Measurements from ENCODE around the gene LMOD3.

LMOD3 gene

GRCh38 chr3:69058947-69059224, 63.5 kb downstream of the LMOD3 start:
- no peak for DNase-seq (ENCODE audit: low read depth, low spot score)

DNA sequence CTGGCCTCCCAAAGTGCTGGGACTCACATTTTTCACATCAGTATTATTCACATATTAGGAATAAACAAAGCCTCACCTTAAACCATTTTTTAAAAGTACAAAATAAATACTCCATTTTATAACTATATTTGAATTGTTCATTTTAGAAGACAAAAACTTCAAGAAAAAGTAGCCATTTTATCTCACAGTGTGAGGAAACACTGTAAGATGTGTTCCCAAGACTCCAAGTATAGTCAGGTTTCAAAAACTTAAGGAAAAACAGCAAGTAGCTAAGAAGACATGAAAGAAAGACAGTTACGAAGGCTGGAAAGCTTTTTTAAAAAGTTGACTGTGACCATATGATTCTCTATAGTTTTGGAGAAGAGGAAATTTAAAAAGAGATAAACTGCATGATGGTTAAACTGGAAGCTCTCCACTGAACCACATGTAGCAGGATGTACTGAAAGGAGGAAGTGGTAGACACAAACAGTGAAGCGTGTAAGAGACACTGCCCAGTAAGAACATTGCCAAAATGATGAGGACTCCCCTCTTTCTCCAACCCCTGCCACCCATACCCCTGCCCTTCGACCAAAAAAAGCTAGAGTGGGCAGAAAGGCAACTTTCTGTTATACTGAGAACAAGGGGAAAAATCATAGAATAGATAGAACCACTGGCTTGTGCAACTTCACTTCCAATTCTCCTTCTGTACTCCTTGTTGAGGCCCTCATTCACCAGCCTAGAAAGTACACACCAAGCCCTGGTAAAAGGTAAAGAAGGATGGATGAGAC, 64.0 kb downstream of the LMOD3 start:
- no peak for DNase-seq (ENCODE audit: low read depth, low spot score)
